Neutrophil (primary cell): ENCODE data around the gene GNB2.
A peak's percentile ranks its signal among the peaks of the same experiment; 100 is the strongest.

Experiments used
- H3K27ac ChIP-seq: fragments of 200-600 bp; sonication (generic); 2 replicates; pipeline ENCODE4 v1.5.1; 2016; ENCODE audit warnings: mild to moderate bottlenecking, moderate library complexity
- H3K27me3 ChIP-seq: fragments of 200-600 bp; sonication (generic); 2 replicates; pipeline ENCODE4 v1.6.0; 2016; ENCODE audit warnings: mild to moderate bottlenecking
- H3K36me3 ChIP-seq: fragments of 200-600 bp; sonication (generic); 2 replicates; pipeline ENCODE4 v1.5.1; 2017
- H3K4me1 ChIP-seq, 2 experiments: fragments of 200-600 bp in 1 of 2; sonication (generic) in 1 of 2; 1 replicate in 1 of 2; 2 replicates in 1 of 2; pipeline versions ENCODE4 v1.5.1 to v1.6.1; 2013 to 2016; ENCODE audit warnings: low read depth in 1 of 2, low read length in 1 of 2, mild to moderate bottlenecking in 1 of 2, moderate library complexity in 1 of 2; ENCODE audit not compliant: control insufficient read depth in 1 of 2, insufficient read depth in 1 of 2
- H3K4me3 ChIP-seq, 2 experiments: fragments of 200-600 bp in 1 of 2; sonication (generic) in 1 of 2; 1 replicate in 1 of 2; 2 replicates in 1 of 2; pipeline ENCODE4 v1.5.1; 2013 to 2016; ENCODE audit warnings: low read depth in 1 of 2, low read length in 1 of 2, mild to moderate bottlenecking in 1 of 2, moderate library complexity in 1 of 2
- H3K9me3 ChIP-seq: fragments of 200-600 bp; sonication (generic); 2 replicates; pipeline ENCODE4 v1.5.1; 2016
- TF ChIP-seq, protein P1 (sequence below): fragments of 200-600 bp; sonication (generic); IDR thresholded peaks from 2 replicates; pipeline ENCODE4 v1.5.1; 2016; ENCODE audit warnings: antibody characterized with exemption

Gene GNB2

DNA sequence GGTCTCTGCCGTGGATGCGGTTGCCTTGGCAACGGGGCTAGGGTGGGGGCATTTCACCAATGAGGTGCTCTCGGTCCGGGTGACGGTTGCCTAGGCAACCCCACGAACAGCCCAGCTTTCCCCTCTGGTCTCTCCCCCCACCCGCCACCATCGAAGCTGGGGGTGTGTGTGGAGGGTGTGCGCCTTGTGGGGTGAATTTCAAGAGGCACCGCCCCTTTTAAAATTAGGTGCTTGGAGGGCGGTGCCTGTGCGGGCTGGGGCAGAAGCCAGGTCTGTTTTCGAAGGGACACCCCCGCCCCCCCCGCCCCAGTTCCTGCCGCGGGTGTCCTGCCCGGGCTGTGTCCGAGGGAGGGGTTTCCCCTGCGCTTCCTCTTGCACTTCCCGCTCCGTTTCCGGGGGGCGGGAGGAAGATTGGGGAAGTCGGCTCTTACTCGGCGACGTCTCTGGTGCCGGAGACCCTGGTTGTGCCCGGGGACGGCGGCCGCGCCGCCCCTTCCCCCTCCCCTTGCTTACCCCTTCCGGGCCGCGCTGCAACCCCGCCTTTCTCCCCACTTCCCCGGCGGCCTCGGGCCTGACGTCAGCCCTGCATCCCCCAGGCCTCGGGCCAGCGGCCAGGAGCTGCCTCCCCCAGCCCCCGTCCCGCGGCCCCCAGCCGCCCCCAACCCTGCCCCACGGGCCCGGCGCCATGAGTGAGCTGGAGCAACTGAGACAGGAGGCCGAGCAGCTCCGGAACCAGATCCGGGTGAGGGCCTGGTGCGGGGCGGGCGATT, 2.2 kb downstream of the GNB2 start:
- TF ChIP-seq, protein P1, sequence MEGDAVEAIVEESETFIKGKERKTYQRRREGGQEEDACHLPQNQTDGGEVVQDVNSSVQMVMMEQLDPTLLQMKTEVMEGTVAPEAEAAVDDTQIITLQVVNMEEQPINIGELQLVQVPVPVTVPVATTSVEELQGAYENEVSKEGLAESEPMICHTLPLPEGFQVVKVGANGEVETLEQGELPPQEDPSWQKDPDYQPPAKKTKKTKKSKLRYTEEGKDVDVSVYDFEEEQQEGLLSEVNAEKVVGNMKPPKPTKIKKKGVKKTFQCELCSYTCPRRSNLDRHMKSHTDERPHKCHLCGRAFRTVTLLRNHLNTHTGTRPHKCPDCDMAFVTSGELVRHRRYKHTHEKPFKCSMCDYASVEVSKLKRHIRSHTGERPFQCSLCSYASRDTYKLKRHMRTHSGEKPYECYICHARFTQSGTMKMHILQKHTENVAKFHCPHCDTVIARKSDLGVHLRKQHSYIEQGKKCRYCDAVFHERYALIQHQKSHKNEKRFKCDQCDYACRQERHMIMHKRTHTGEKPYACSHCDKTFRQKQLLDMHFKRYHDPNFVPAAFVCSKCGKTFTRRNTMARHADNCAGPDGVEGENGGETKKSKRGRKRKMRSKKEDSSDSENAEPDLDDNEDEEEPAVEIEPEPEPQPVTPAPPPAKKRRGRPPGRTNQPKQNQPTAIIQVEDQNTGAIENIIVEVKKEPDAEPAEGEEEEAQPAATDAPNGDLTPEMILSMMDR = peak; percentile 27
- Histone ChIP-seq H3K4me1 (peaks cover 50 to 61% of the 10 kb centered on the region in 2 experiments), H3K9me3 (peaks cover 6% of the 10 kb centered on the region), H3K27me3 (peaks cover 13% of the 10 kb centered on the region), H3K36me3 (peaks cover 51% of the 10 kb centered on the region), H3K27ac (peak overlapping the region; percentile 100), H3K4me3 (peak overlapping the region; percentile 97 to 98)

DNA sequence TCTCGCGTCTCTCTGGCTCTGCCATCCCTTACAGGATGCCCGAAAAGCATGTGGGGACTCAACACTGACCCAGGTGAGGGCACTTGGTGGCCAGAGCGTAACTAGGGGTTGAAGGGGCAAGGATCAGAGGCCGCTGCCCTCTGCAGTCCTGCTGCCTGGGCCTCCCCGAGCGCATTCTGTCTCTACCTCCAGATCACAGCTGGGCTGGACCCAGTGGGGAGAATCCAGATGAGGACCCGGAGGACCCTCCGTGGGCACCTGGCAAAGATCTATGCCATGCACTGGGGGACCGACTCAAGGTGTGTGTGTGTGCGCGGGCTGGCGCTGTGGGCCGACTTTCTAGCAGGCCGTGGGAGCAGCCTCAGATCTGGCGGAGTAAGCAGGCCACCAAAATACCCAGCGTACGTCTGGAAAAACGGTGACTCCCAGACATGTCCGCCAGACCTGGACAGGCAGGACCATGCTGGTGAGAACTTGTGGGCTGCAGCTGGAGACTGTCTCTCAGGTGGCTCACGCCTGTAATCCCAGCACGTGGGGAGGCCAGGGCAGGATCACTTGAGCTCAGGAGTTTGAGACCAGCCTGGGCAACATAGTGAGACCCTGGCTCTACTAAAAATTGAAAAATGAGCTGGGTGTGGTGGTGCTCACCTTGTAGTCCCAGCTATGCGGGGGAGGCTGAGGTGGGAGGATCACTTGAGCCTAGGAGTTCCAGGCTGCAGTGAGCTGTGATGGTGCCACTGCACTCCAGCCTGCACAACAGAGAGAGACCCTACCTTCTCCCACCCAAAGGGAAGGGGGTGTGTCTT, 3.2 kb downstream of the GNB2 start:
- Histone ChIP-seq H3K9me3 (peaks cover 6% of the 10 kb centered on the region), H3K4me1 (peaks cover 50 to 61% of the 10 kb centered on the region in 2 experiments), H3K27ac (peak overlapping the region; percentile 100), H3K36me3 (peaks cover 58% of the 10 kb centered on the region), H3K27me3 (peaks cover 3% of the 10 kb centered on the region), H3K4me3 (peak overlapping the region; percentile 97 to 98)
- TF ChIP-seq, protein P1 = no peak

DNA sequence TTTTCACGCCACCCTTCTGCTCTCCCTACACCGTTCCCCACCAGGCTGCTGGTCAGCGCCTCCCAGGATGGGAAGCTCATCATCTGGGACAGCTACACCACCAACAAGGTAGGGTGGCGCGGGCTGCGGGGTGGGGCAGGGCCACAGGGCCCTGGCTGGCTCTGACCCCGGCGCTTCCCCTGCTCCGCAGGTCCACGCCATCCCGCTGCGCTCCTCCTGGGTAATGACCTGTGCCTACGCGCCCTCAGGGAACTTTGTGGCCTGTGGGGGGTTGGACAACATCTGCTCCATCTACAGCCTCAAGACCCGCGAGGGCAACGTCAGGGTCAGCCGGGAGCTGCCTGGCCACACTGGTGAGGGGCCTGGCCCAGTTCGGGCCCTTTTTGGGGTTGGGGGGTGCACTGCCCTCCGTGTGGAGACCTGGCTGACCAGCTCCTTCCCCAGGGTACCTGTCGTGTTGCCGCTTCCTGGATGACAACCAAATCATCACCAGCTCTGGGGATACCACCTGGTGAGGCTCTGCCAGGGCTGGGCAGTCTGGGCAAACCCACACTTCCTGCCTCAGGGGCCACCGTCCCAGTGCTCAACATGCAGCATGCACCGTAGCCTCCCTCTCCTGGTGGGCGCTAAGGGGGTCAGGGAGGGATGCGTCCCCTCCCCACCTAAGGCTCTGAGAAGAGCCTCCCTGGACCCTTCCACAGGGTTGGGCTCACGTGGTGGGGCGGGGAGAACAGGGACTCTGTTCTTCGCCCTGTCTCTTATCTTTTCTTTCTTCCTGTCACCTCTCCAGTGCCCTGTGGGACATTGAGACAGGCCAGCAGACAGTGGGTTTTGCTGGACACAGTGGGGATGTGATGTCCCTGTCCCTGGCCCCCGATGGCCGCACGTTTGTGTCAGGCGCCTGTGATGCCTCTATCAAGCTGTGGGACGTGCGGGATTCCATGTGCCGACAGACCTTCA, 4.0 kb downstream of the GNB2 start:
- H3K36me3 ChIP-seq = peaks cover 67% of the 10 kb centered on the region

DNA sequence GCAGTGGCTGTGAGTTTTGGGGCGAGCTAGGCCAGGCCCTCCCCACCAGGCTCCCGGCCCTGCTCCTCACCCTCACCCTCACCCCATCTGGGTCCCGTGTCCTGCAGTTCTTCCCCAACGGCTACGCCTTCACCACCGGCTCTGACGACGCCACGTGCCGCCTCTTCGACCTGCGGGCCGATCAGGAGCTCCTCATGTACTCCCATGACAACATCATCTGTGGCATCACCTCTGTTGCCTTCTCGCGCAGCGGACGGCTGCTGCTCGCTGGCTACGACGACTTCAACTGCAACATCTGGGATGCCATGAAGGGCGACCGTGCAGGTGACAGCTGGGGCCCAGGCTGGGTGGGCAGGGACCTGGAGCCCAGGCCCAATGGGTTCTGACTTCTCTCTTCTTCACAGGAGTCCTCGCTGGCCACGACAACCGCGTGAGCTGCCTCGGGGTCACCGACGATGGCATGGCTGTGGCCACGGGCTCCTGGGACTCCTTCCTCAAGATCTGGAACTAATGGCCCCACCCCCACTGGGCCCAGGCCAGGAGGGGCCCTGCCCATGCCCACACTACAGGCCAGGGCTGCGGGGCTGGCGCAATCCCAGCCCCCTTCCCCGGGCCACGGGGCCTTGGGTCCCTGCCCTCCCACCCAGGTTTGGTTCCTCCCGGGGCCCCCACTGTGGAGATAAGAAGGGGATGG, 4.9 kb downstream of the GNB2 start:
- peaks cover 76% of the 10 kb centered on the region for H3K36me3 ChIP-seq
- H3K27ac ChIP-seq = peak overlapping the region; percentile 100
- H3K9me3 ChIP-seq = peaks cover 6% of the 10 kb centered on the region
- TF ChIP-seq, protein P1 = no peak
- H3K4me1 ChIP-seq = peaks cover 43 to 53% of the 10 kb centered on the region in 2 experiments
- no peaks in the 10 kb centered on the region for H3K27me3 ChIP-seq
- H3K4me3 ChIP-seq = peak overlapping the region in 1 of 2 experiments; percentile 18

More for the DNA sequence above, 4.0 kb downstream of the GNB2 start:
- H3K4me3 ChIP-seq = no peak overlapping the region
- H3K27ac ChIP-seq = peak overlapping the region; percentile 100
- TF ChIP-seq, protein P1 = no peak
- peaks cover 48 to 60% of the 10 kb centered on the region in 2 experiments for H3K4me1 ChIP-seq
- peaks cover 6% of the 10 kb centered on the region for H3K9me3 ChIP-seq
- H3K27me3 ChIP-seq = no peaks in the 10 kb centered on the region
